Measurements from ENCODE around the gene BCAP29. TPM values are rescaled to one million over a fixed set of nuclear protein-coding genes. Genes with fewer than 3 reads are reported as not detected.

Gene BCAP29
- polyA plus RNA-seq, 1 experiment, result 20.3 TPM

- TF ChIP-seq, protein P1, sequence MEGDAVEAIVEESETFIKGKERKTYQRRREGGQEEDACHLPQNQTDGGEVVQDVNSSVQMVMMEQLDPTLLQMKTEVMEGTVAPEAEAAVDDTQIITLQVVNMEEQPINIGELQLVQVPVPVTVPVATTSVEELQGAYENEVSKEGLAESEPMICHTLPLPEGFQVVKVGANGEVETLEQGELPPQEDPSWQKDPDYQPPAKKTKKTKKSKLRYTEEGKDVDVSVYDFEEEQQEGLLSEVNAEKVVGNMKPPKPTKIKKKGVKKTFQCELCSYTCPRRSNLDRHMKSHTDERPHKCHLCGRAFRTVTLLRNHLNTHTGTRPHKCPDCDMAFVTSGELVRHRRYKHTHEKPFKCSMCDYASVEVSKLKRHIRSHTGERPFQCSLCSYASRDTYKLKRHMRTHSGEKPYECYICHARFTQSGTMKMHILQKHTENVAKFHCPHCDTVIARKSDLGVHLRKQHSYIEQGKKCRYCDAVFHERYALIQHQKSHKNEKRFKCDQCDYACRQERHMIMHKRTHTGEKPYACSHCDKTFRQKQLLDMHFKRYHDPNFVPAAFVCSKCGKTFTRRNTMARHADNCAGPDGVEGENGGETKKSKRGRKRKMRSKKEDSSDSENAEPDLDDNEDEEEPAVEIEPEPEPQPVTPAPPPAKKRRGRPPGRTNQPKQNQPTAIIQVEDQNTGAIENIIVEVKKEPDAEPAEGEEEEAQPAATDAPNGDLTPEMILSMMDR (IDR thresholded peaks at IDR 0.05; ENCODE audit: insufficient read depth, low read depth, low read length), result no peak
- Histone ChIP-seq H3K27me3 (ENCODE audit: control insufficient read depth, insufficient read depth, low read length) (no peaks in the 10 kb centered on the region), H3K4me3 (ENCODE audit: low read depth, low read length) (no peak overlapping the region), H3K36me3 (ENCODE audit: control insufficient read depth, insufficient read depth, low read length) (no peaks in the 10 kb centered on the region)
- ChIA-PET CTCF (no interaction called here), POLR2A (no interaction called here)
- DNase-seq (ENCODE audit: low read depth), result peak; percentile 25
These were observed 12.4 kb downstream of the BCAP29 start for GRCh38 chr7:107592361-107593024.

- ChIA-PET CTCF (interaction anchor here (1.0 to 2.0 kb wide), 2 partner anchors 11 to 42 kb away, joined by 4 to 6 read pairs; no protein-coding TSS in a partner anchor), POLR2A (no interaction called here)
- Histone ChIP-seq H3K36me3 (ENCODE audit: control insufficient read depth, insufficient read depth, low read length) (no peaks in the 10 kb centered on the region), H3K4me3 (ENCODE audit: low read depth, low read length) (no peak overlapping the region), H3K27me3 (ENCODE audit: control insufficient read depth, insufficient read depth, low read length) (no peaks in the 10 kb centered on the region)
- no peak for DNase-seq (ENCODE audit: low read depth)
- TF ChIP-seq, protein P1 (IDR thresholded peaks at IDR 0.05; ENCODE audit: insufficient read depth, low read depth, low read length), result no peak
These were observed 13.0 kb downstream of the BCAP29 start for GRCh38 chr7:107593025-107593410.

- H3K27me3 ChIP-seq (ENCODE audit: control insufficient read depth, insufficient read depth, low read length), result no peaks in the 10 kb centered on the region
- no peaks in the 10 kb centered on the region for H3K36me3 ChIP-seq (ENCODE audit: control insufficient read depth, insufficient read depth, low read length)
- POLR2A ChIA-PET, result no interaction called here
- H3K4me3 ChIP-seq (ENCODE audit: low read depth, low read length), result no peak overlapping the region
- TF ChIP-seq, protein P1 (IDR thresholded peaks at IDR 0.05; ENCODE audit: insufficient read depth, low read depth, low read length), result no peak
- DNase-seq (ENCODE audit: low read depth), result peak; percentile 80
- CTCF ChIA-PET, result interaction anchor here (0.6 to 2.0 kb wide), 3 partner anchors 10 to 414 kb away, joined by 3 to 7 read pairs (median 6); no protein-coding TSS in a partner anchor
These were observed 15.1 kb downstream of the BCAP29 start for GRCh38 chr7:107594961-107595737.

DNA sequence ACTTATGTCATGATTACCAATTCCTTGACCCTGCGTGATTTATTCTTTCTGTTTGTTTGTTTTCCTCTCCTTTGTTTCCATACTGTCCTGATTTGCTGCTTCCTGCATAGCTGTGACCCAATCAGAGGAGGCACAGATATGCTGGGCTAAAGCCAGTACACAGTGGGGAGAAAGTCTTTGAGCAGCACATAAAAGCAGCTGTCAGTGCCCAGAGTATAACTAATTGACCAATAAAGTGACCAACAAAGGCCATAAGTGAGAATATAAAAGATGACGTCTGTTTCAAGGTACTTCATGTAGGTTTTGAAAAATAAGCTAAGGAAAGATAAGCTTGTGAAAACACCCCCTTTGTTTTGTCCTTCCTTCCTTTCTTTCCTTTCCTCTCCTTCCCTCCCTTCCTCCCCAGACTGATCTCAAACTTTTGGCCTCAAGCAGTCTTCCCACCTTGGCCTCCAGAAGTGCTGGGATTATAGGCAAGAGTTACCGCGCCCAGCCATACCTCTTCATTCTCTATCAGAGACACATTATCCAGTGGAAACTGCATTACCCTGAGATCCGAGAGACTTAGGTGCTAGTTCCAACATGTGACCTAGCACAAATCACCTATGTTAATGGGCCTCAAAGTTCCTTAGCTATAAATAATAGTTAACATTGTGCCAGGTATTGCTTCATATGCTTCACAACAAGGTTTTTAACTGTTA lies 17.0 kb downstream of the BCAP29 start:
- TF ChIP-seq, protein P1 (IDR thresholded peaks at IDR 0.05; ENCODE audit: insufficient read depth, low read depth, low read length), result no peak
- no peak for DNase-seq (ENCODE audit: low read depth)
- H3K4me3 ChIP-seq (ENCODE audit: low read depth, low read length), result no peak overlapping the region
- CTCF ChIA-PET, result interaction anchor here (0.6 to 1.1 kb wide), 2 partner anchors 15 to 128 kb away, joined by 3 read pairs; no protein-coding TSS in a partner anchor
- no peaks in the 10 kb centered on the region for H3K36me3 ChIP-seq (ENCODE audit: control insufficient read depth, insufficient read depth, low read length)
- POLR2A ChIA-PET, result interaction anchor here (0.8 kb wide), 1 partner anchor 126 kb away, joined by 4 read pairs; no protein-coding TSS in a partner anchor
- H3K27me3 ChIP-seq (ENCODE audit: control insufficient read depth, insufficient read depth, low read length), result no peaks in the 10 kb centered on the region

- CTCF ChIA-PET, result no interaction called here
- TF ChIP-seq, protein P1 (IDR thresholded peaks at IDR 0.05; ENCODE audit: insufficient read depth, low read depth, low read length), result no peak
- Histone ChIP-seq H3K27me3 (ENCODE audit: control insufficient read depth, insufficient read depth, low read length) (no peaks in the 10 kb centered on the region), H3K36me3 (ENCODE audit: control insufficient read depth, insufficient read depth, low read length) (no peaks in the 10 kb centered on the region), H3K4me3 (ENCODE audit: low read depth, low read length) (no peak overlapping the region)
- POLR2A ChIA-PET, result no interaction called here
- DNase-seq (ENCODE audit: low read depth), result no peak
These were observed 17.5 kb downstream of the BCAP29 start for GRCh38 chr7:107597582-107597916.

Data from BJ (cell line).